ENCODE data around the gene IPO4.

- TF ChIP-seq EZH2 (IDR thresholded peaks at IDR 0.05) (no peak), CTCF (IDR thresholded peaks at IDR 0.05 in 2 of 3, conservative IDR thresholded peaks at IDR 0.05 in 1 of 3; ENCODE audit: borderline replicate concordance in 1 of 3, insufficient read depth in 1 of 3, low read depth in 2 of 3, low read length in 2 of 3) (no peak), SP1 (IDR thresholded peaks at IDR 0.05; ENCODE audit: low read depth) (no peak), RAD21 (IDR thresholded peaks at IDR 0.05; ENCODE audit: low read depth) (no peak), EZH2phosphoT487 (IDR thresholded peaks at IDR 0.05; ENCODE audit: borderline replicate concordance) (no peak), MAX (IDR thresholded peaks at IDR 0.05) (no peak)
Measured at GRCh38 chr14:24189460-24189859, 844 bp upstream of the IPO4 start.
